H1 (cell line): Measurements from ENCODE around the gene GATA5. TPM values are rescaled to one million over a fixed set of nuclear protein-coding genes. Genes with fewer than 3 reads are reported as not detected.

Experiments used
- CHD7 ChIP-seq: fragments of 300-600 bp; sonication (generic); IDR thresholded peaks from 2 replicates; pipeline ENCODE4 v1.7.1; 2012; ENCODE audit warnings: low read length, moderate library complexity, mild to moderate bottlenecking, inconsistent platforms; ENCODE audit not compliant: insufficient replicate concordance
- RNF2 ChIP-seq: fragments of 200-900, 300-1000 bp; sonication (generic); IDR thresholded peaks from 2 replicates; pipeline ENCODE4 v1.7.1; 2016; ENCODE audit warnings: borderline replicate concordance, low read depth, mild to moderate bottlenecking, antibody characterized with exemption, low read length; ENCODE audit not compliant: poor library complexity, severe bottlenecking; ENCODE audit errors: missing control alignments
- SIN3A ChIP-seq, 2 experiments: IDR thresholded peaks in 1 of 2; conservative IDR thresholded peaks in 1 of 2; 2 replicates each; pipeline ENCODE4 v1.6.1; 2011 to 2012; ENCODE audit warnings: low read length in 2 of 2, improper control_type of control experiment in 1 of 2, low read depth in 1 of 2, mild to moderate bottlenecking in 1 of 2
- ZNF274 ChIP-seq: IDR thresholded peaks from 2 replicates; pipeline ENCODE4 v1.7.0; 2012; ENCODE audit warnings: low read length, borderline replicate concordance; ENCODE audit errors: extremely low read depth
- polyA plus RNA-seq, 7 experiments: library from polyadenylated mRNA; depleted of rRNA in 3 of 7; stranded (reverse) in 5 of 7; unstranded in 2 of 7; fragments of >200 nt in 5 of 7; fragments of 200-250 nt in 2 of 7; gene quantifications; 1 replicate in 5 of 7; 2 replicates in 1 of 7; 4 replicates in 1 of 7; pipeline versions ENCODE4 v1.2.1 to v1.2.3, GENCODE V29; 2011 to 2013; ENCODE audit warnings: missing spikeins in 2 of 7, mixed read lengths in 2 of 7
- total RNA-seq: library from RNA; stranded (reverse); fragmentation: NEBNext Ultra II Directional; extraction: Animal tissue kit (Norgen Biotek cat#: 25700); gene quantifications from 2 replicates; pipeline ENCODE4 v1.2.1, GENCODE V29; 2021

Gene GATA5
- total and polyA plus RNA-seq, 2 of the 8 experiments (the other 6 are each of a cell fraction or from before 2014, with no cell fraction given): 0.08 to 0.11 TPM

- TF ChIP-seq CHD7 (no peak), SIN3A (conservative IDR thresholded peaks at IDR 0.05 in 1 of 2, IDR thresholded peaks at IDR 0.05 in 1 of 2; ENCODE audit: low read depth in 1 of 2, low read length in 2 of 2) (no peak), RNF2 (no peak), ZNF274 (no peak)
Observed at GRCh38 chr20:62423326-62423706, 52.5 kb downstream of the GATA5 start (continued).
